Brain microvascular endothelial cell (primary cell): ENCODE measurements around the gene AKIRIN2.

Experiments used
- DNase-seq: peaks from one replicate; pipeline ENCODE4 v3.0.0-alpha.2; 2020
- H3K27ac ChIP-seq: fragments of 250-450 bp; sonication (Bioruptor Pico); 2 replicates; pipeline ENCODE4 v1.5.1; 2020; ENCODE audit warnings: mild to moderate bottlenecking, moderate library complexity
- H3K27me3 ChIP-seq: fragments of 250-450 bp; sonication (Bioruptor Pico); replicated peaks from 2 replicates; pipeline ENCODE4 v1.5.1; 2020; ENCODE audit warnings: mild to moderate bottlenecking
- H3K36me3 ChIP-seq: fragments of 250-450 bp; sonication (Bioruptor Pico); replicated peaks from 2 replicates; pipeline ENCODE4 v1.5.1; 2020; ENCODE audit warnings: mild to moderate bottlenecking
- H3K4me3 ChIP-seq: 2 replicates; pipeline ENCODE4 v1.5.1; 2011; ENCODE audit warnings: low read depth, mild to moderate bottlenecking, control low read depth, low read length, moderate library complexity
- CTCF ChIP-seq: IDR thresholded peaks from 2 replicates; pipeline ENCODE4 v1.5.1; 2011; ENCODE audit warnings: low read depth, mild to moderate bottlenecking, moderate library complexity, low read length, control low read depth, inconsistent platforms; ENCODE audit errors: missing control alignments
- in situ Hi-C: cut with HindIII; loops from 2 replicates; pipeline ENCODE4 v1.10.0; 2017; ENCODE audit warnings: low sequenced_read_pairs, low pct_ligation_motif_present

The AKIRIN2 gene

GRCh38 chr6:87682310-87682709 lies 19.7 kb downstream of the AKIRIN2 start:
- Histone ChIP-seq H3K36me3 (peaks cover 9% of the 10 kb centered on the region), H3K27ac (no peak overlapping the region), H3K4me3 (no peak overlapping the region), H3K27me3 (no peaks in the 10 kb centered on the region)
- no peak for DNase-seq
- TF ChIP-seq CTCF, result no peak
- in situ Hi-C loops, result no loop called here

GRCh38 chr6:87675004-87675681 lies 26.9 kb downstream of the AKIRIN2 start:
- no peak for DNase-seq
- Histone ChIP-seq H3K36me3 (peaks cover 57% of the 10 kb centered on the region), H3K27ac (no peak overlapping the region), H3K27me3 (no peaks in the 10 kb centered on the region), H3K4me3 (no peak overlapping the region)
- TF ChIP-seq CTCF, result no peak
- in situ Hi-C loops, result no loop called here

GRCh38 chr6:87674290-87674689 lies 27.7 kb downstream of the AKIRIN2 start:
- peaks cover 57% of the 10 kb centered on the region for H3K36me3 ChIP-seq

GRCh38 chr6:87673237-87673636 lies 28.8 kb downstream of the AKIRIN2 start:
- Histone ChIP-seq H3K27me3 (no peaks in the 10 kb centered on the region), H3K4me3 (no peak overlapping the region), H3K27ac (no peak overlapping the region), H3K36me3 (peaks cover 57% of the 10 kb centered on the region)
- DNase-seq, result no peak
- in situ Hi-C loops, result no loop called here
- TF ChIP-seq CTCF, result no peak

More at GRCh38 chr6:87674290-87674689, 27.7 kb downstream of the AKIRIN2 start:
- H3K27ac ChIP-seq, result no peak overlapping the region
- no peak for TF ChIP-seq CTCF
- H3K27me3 ChIP-seq, result no peaks in the 10 kb centered on the region
- H3K4me3 ChIP-seq, result no peak overlapping the region
- DNase-seq, result no peak
- in situ Hi-C loops, result no loop called here

- Histone ChIP-seq H3K27ac (no peak overlapping the region), H3K36me3 (peaks cover 51% of the 10 kb centered on the region), H3K4me3 (no peak overlapping the region), H3K27me3 (no peaks in the 10 kb centered on the region)
- in situ Hi-C loops, result no loop called here
- DNase-seq, result no peak
- no peak for TF ChIP-seq CTCF
Observed at GRCh38 chr6:87672641-87673040, 29.4 kb downstream of the AKIRIN2 start.

- no peak for TF ChIP-seq CTCF
- H3K36me3 ChIP-seq, result peaks cover 41% of the 10 kb centered on the region
- no peak overlapping the region for H3K27ac ChIP-seq
- H3K4me3 ChIP-seq, result no peak overlapping the region
- no peaks in the 10 kb centered on the region for H3K27me3 ChIP-seq
- in situ Hi-C loops, result no loop called here
- no peak for DNase-seq
Observed at GRCh38 chr6:87671555-87672029, 30.4 kb downstream of the AKIRIN2 start.
